ENCODE measurements around the gene CENPS.

- TF ChIP-seq, protein P1, sequence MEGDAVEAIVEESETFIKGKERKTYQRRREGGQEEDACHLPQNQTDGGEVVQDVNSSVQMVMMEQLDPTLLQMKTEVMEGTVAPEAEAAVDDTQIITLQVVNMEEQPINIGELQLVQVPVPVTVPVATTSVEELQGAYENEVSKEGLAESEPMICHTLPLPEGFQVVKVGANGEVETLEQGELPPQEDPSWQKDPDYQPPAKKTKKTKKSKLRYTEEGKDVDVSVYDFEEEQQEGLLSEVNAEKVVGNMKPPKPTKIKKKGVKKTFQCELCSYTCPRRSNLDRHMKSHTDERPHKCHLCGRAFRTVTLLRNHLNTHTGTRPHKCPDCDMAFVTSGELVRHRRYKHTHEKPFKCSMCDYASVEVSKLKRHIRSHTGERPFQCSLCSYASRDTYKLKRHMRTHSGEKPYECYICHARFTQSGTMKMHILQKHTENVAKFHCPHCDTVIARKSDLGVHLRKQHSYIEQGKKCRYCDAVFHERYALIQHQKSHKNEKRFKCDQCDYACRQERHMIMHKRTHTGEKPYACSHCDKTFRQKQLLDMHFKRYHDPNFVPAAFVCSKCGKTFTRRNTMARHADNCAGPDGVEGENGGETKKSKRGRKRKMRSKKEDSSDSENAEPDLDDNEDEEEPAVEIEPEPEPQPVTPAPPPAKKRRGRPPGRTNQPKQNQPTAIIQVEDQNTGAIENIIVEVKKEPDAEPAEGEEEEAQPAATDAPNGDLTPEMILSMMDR (IDR thresholded peaks at IDR 0.05), result no peak
- no peak for TF ChIP-seq POLR2A (IDR thresholded peaks at IDR 0.05)
Measured at GRCh38 chr1:10419351-10419750, 10.9 kb upstream of the CENPS start.
